Neuron (in vitro differentiated cells): ENCODE results near the gene FADS1.

Experiments used
- H2AFZ ChIP-seq: one replicate; pipeline ENCODE4 v1.6.1; 2013; ENCODE audit warnings: low read depth, mild to moderate bottlenecking, inconsistent platforms, low read length, moderate library complexity
- H3K27me3 ChIP-seq: one replicate; pipeline ENCODE4 v1.6.1; 2013; ENCODE audit warnings: low read length; ENCODE audit not compliant: insufficient read depth
- H3K36me3 ChIP-seq: one replicate; pipeline ENCODE4 v1.6.1; 2013; ENCODE audit warnings: low read length; ENCODE audit not compliant: insufficient read depth
- H3K4me1 ChIP-seq: one replicate; pipeline ENCODE4 v1.6.1; 2013; ENCODE audit warnings: low read length; ENCODE audit not compliant: insufficient read depth
- H3K4me3 ChIP-seq: 2 replicates; pipeline ENCODE4 v1.5.1; 2013; ENCODE audit warnings: mild to moderate bottlenecking, low read length, moderate library complexity
- H3K9me3 ChIP-seq: one replicate; pipeline ENCODE4 v1.6.1; 2013; ENCODE audit warnings: low read length

FADS1 gene

GRCh38 chr11:61792310-61793082 lies 24.3 kb downstream of the FADS1 start, which contains the start of the genes FEN1 and TMEM258:
Gene FEN1 (plus strand): TSS chr11:61792911. CDS start chr11:61795362, 2,451 bp downstream.
Gene TMEM258 (minus strand): TSS chr11:61792599. CDS start chr11:61792558, 41 bp downstream.
- H3K9me3 ChIP-seq = no peaks in the 10 kb centered on the region
- peak within 1 kb of the TSS; percentile 36 for H2AFZ ChIP-seq
- peaks cover 20% of the 10 kb centered on the region for H3K4me1 ChIP-seq
- H3K36me3 ChIP-seq = peaks cover 52% of the 10 kb centered on the region
- H3K4me3 ChIP-seq = peak within 1 kb of the TSS; percentile 99
- no peaks in the 10 kb centered on the region for H3K27me3 ChIP-seq

GRCh38 chr11:61791737-61792309 lies 25.0 kb downstream of the FADS1 start:
- Histone ChIP-seq H3K9me3 (no peaks in the 10 kb centered on the region), H2AFZ (peak overlapping the region; percentile 36), H3K27me3 (no peaks in the 10 kb centered on the region), H3K4me3 (peak overlapping the region; percentile 99), H3K36me3 (peaks cover 58% of the 10 kb centered on the region), H3K4me1 (peaks cover 20% of the 10 kb centered on the region)

- H3K9me3 ChIP-seq = no peaks in the 10 kb centered on the region
- no peak overlapping the region for H2AFZ ChIP-seq
- no peak overlapping the region for H3K4me3 ChIP-seq
- no peaks in the 10 kb centered on the region for H3K27me3 ChIP-seq
- peaks cover 6% of the 10 kb centered on the region for H3K4me1 ChIP-seq
- H3K36me3 ChIP-seq = peaks cover 54% of the 10 kb centered on the region
These were observed 28.8 kb downstream of the FADS1 start for GRCh38 chr11:61787928-61788491.

GRCh38 chr11:61785837-61786402 lies 30.9 kb downstream of the FADS1 start:
- H3K9me3 ChIP-seq = no peaks in the 10 kb centered on the region
- no peaks in the 10 kb centered on the region for H3K27me3 ChIP-seq
- no peak overlapping the region for H3K4me3 ChIP-seq
- H3K36me3 ChIP-seq = peaks cover 56% of the 10 kb centered on the region
- no peaks in the 10 kb centered on the region for H3K4me1 ChIP-seq
- H2AFZ ChIP-seq = no peak overlapping the region

GRCh38 chr11:61784506-61784805 lies 32.3 kb downstream of the FADS1 start:
- no peaks in the 10 kb centered on the region for H3K27me3 ChIP-seq
- peaks cover 43% of the 10 kb centered on the region for H3K36me3 ChIP-seq
- no peak overlapping the region for H2AFZ ChIP-seq
- no peaks in the 10 kb centered on the region for H3K9me3 ChIP-seq
- no peak overlapping the region for H3K4me3 ChIP-seq
- no peaks in the 10 kb centered on the region for H3K4me1 ChIP-seq

- Histone ChIP-seq H3K36me3 (peaks cover 37% of the 10 kb centered on the region), H3K4me1 (no peaks in the 10 kb centered on the region), H3K4me3 (no peak overlapping the region), H3K9me3 (no peaks in the 10 kb centered on the region), H3K27me3 (no peaks in the 10 kb centered on the region), H2AFZ (no peak overlapping the region)
These were observed 32.9 kb downstream of the FADS1 start for GRCh38 chr11:61783717-61784505.

- Histone ChIP-seq H3K27me3 (no peaks in the 10 kb centered on the region), H3K4me1 (no peaks in the 10 kb centered on the region), H2AFZ (no peak overlapping the region), H3K9me3 (no peaks in the 10 kb centered on the region), H3K36me3 (peaks cover 30% of the 10 kb centered on the region), H3K4me3 (no peak overlapping the region)
These were observed 34.0 kb downstream of the FADS1 start for GRCh38 chr11:61782841-61783240.

- H3K4me1 ChIP-seq = no peaks in the 10 kb centered on the region
- H3K27me3 ChIP-seq = no peaks in the 10 kb centered on the region
- no peaks in the 10 kb centered on the region for H3K9me3 ChIP-seq
- no peak overlapping the region for H2AFZ ChIP-seq
- peaks cover 24% of the 10 kb centered on the region for H3K36me3 ChIP-seq
- H3K4me3 ChIP-seq = no peak overlapping the region
These were observed 34.5 kb downstream of the FADS1 start for GRCh38 chr11:61782299-61782698.

- Histone ChIP-seq H2AFZ (no peak overlapping the region), H3K4me3 (no peak overlapping the region), H3K27me3 (no peaks in the 10 kb centered on the region), H3K9me3 (peaks cover 2% of the 10 kb centered on the region), H3K4me1 (no peaks in the 10 kb centered on the region), H3K36me3 (peaks cover 17% of the 10 kb centered on the region)
These were observed 35.2 kb downstream of the FADS1 start for GRCh38 chr11:61781585-61781984.

- peaks cover 2% of the 10 kb centered on the region for H3K9me3 ChIP-seq
- H3K36me3 ChIP-seq = peaks cover 8% of the 10 kb centered on the region
- no peak overlapping the region for H3K4me3 ChIP-seq
- no peaks in the 10 kb centered on the region for H3K27me3 ChIP-seq
- H2AFZ ChIP-seq = no peak overlapping the region
- no peaks in the 10 kb centered on the region for H3K4me1 ChIP-seq
These were observed 36.1 kb downstream of the FADS1 start for GRCh38 chr11:61780581-61781162.

GRCh38 chr11:61779666-61780525 lies 36.9 kb downstream of the FADS1 start:
- no peaks in the 10 kb centered on the region for H3K27me3 ChIP-seq
- H3K4me3 ChIP-seq = no peak overlapping the region
- peaks cover 2% of the 10 kb centered on the region for H3K9me3 ChIP-seq
- peaks cover 2% of the 10 kb centered on the region for H3K36me3 ChIP-seq
- no peak overlapping the region for H2AFZ ChIP-seq
- H3K4me1 ChIP-seq = no peaks in the 10 kb centered on the region
